ENCODE data around the gene HDAC1. TPM values are rescaled to one million over a fixed set of nuclear protein-coding genes. Genes with fewer than 3 reads are reported as not detected.

HDAC1 gene
- total and polyA plus RNA-seq, 2 of the 13 experiments (the other 11 are each of a cell fraction or from before 2014, with no cell fraction given), result 93.5 to 189 TPM

- TF ChIP-seq, protein P1, sequence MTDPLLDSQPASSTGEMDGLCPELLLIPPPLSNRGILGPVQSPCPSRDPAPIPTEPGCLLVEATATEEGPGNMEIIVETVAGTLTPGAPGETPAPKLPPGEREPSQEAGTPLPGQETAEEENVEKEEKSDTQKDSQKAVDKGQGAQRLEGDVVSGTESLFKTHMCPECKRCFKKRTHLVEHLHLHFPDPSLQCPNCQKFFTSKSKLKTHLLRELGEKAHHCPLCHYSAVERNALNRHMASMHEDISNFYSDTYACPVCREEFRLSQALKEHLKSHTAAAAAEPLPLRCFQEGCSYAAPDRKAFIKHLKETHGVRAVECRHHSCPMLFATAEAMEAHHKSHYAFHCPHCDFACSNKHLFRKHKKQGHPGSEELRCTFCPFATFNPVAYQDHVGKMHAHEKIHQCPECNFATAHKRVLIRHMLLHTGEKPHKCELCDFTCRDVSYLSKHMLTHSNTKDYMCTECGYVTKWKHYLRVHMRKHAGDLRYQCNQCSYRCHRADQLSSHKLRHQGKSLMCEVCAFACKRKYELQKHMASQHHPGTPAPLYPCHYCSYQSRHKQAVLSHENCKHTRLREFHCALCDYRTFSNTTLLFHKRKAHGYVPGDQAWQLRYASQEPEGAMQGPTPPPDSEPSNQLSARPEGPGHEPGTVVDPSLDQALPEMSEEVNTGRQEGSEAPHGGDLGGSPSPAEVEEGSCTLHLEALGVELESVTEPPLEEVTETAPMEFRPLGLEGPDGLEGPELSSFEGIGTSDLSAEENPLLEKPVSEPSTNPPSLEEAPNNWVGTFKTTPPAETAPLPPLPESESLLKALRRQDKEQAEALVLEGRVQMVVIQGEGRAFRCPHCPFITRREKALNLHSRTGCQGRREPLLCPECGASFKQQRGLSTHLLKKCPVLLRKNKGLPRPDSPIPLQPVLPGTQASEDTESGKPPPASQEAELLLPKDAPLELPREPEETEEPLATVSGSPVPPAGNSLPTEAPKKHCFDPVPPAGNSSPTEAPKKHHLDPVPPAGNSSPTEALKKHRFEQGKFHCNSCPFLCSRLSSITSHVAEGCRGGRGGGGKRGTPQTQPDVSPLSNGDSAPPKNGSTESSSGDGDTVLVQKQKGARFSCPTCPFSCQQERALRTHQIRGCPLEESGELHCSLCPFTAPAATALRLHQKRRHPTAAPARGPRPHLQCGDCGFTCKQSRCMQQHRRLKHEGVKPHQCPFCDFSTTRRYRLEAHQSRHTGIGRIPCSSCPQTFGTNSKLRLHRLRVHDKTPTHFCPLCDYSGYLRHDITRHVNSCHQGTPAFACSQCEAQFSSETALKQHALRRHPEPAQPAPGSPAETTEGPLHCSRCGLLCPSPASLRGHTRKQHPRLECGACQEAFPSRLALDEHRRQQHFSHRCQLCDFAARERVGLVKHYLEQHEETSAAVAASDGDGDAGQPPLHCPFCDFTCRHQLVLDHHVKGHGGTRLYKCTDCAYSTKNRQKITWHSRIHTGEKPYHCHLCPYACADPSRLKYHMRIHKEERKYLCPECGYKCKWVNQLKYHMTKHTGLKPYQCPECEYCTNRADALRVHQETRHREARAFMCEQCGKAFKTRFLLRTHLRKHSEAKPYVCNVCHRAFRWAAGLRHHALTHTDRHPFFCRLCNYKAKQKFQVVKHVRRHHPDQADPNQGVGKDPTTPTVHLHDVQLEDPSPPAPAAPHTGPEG (CRISPR knock-in tag; IDR thresholded peaks at IDR 0.05), result no peak
- TF ChIP-seq ZNF296 (CRISPR knock-in tag; conservative IDR thresholded peaks at IDR 0.05), result no peak
- no peak for TF ChIP-seq LCORL (IDR thresholded peaks at IDR 0.05)
- TF ChIP-seq LCORL (CRISPR knock-in tag; IDR thresholded peaks at IDR 0.05), result 0 out of 2 replicates have a peak, but pooled peaks have one; percentile 34
- TF ChIP-seq CBX2 (IDR thresholded peaks at IDR 0.05; ENCODE audit: low read depth, low read length), result no peak
- no peak for TF ChIP-seq CBX2 (CRISPR knock-in tag; IDR thresholded peaks at IDR 0.05; ENCODE audit: low read depth)
- TF ChIP-seq MEIS2 (CRISPR knock-in tag; IDR thresholded peaks at IDR 0.05), result no peak
- peak; percentile 62; the same call in 1 of the 2 replicates for TF ChIP-seq ZMYM3 (CRISPR knock-in tag; IDR thresholded peaks at IDR 0.05)
- TF ChIP-seq SIN3B (IDR thresholded peaks at IDR 0.05; ENCODE audit: low read length), result no peak
- TF ChIP-seq PAX8 (CRISPR knock-in tag; IDR thresholded peaks at IDR 0.05; ENCODE audit: borderline replicate concordance), result no peak
- no peak for TF ChIP-seq SRSF4 (IDR thresholded peaks at IDR 0.05; ENCODE audit: low read depth, low read length, poor library complexity, severe bottlenecking)
- TF ChIP-seq ZMYM2 (CRISPR knock-in tag; IDR thresholded peaks at IDR 0.05), result 0 out of 2 replicates have a peak, but pooled peaks have one; percentile 30
- no peak for TF ChIP-seq MBNL3 (CRISPR knock-in tag; conservative IDR thresholded peaks at IDR 0.05)
- peak; percentile 26; the same call in 1 of the 2 replicates for TF ChIP-seq ZNF317 (CRISPR knock-in tag; IDR thresholded peaks at IDR 0.05)
- no peak for TF ChIP-seq TRIM24 (CRISPR knock-in tag; IDR thresholded peaks at IDR 0.05)
- TF ChIP-seq ZFP1 (CRISPR knock-in tag; IDR thresholded peaks at IDR 0.05), result no peak
- TF ChIP-seq ZNF326 (CRISPR knock-in tag; IDR thresholded peaks at IDR 0.05; ENCODE audit: borderline replicate concordance), result no peak
- no peak for TF ChIP-seq ZBTB37 (CRISPR knock-in tag; IDR thresholded peaks at IDR 0.05)
- TF ChIP-seq POGK (CRISPR knock-in tag; conservative IDR thresholded peaks at IDR 0.05), result no peak
- no peak for TF ChIP-seq ZNF589 (CRISPR knock-in tag; conservative IDR thresholded peaks at IDR 0.05)
- TF ChIP-seq GATAD2A (CRISPR knock-in tag; IDR thresholded peaks at IDR 0.05), result peak; percentile 87
- TF ChIP-seq ZNF331 (CRISPR knock-in tag; IDR thresholded peaks at IDR 0.05), result 0 out of 2 replicates have a peak, but pooled peaks have one; percentile 26
Measured at GRCh38 chr1:32255072-32256071, 36.5 kb upstream of the HDAC1 start (continued).

Data from HepG2 (cell line).